Measurements from ENCODE around the gene BUB1B.
"Not testable (repeated sequence)": the region's sequence is repeated elsewhere in the genome, so short reads cannot be mapped to it uniquely, and the experiment has no call there.

DNA sequence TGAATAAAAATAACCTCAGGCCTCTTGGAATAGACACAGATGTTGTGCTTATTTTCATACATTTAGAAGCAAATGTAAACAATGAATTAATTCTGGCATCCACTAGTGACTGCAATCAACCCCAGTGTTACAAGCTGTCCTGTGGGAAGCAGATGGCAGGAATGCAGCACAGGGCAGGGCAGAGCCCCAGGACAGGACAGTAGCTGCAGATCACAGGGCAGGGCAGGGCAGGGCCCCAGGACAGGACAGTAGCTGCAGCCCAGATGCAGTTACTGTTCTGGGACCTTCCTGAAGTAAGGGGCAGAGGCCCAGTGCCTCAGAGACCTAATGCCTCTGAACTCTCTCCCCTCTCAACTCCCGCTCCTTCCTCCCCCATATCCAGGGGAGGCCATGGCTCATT is 37.9 kb upstream of the BUB1B start:
- not testable (repeated sequence) for TF ChIP-seq GABPA (IDR thresholded peaks at IDR 0.05 in 1 of 2, conservative IDR thresholded peaks at IDR 0.05 in 1 of 2)
- TF ChIP-seq, protein P1, sequence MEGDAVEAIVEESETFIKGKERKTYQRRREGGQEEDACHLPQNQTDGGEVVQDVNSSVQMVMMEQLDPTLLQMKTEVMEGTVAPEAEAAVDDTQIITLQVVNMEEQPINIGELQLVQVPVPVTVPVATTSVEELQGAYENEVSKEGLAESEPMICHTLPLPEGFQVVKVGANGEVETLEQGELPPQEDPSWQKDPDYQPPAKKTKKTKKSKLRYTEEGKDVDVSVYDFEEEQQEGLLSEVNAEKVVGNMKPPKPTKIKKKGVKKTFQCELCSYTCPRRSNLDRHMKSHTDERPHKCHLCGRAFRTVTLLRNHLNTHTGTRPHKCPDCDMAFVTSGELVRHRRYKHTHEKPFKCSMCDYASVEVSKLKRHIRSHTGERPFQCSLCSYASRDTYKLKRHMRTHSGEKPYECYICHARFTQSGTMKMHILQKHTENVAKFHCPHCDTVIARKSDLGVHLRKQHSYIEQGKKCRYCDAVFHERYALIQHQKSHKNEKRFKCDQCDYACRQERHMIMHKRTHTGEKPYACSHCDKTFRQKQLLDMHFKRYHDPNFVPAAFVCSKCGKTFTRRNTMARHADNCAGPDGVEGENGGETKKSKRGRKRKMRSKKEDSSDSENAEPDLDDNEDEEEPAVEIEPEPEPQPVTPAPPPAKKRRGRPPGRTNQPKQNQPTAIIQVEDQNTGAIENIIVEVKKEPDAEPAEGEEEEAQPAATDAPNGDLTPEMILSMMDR (IDR thresholded peaks at IDR 0.05; ENCODE audit: low read depth, low read length, missing input control), result not testable (repeated sequence)
- TF ChIP-seq, protein P2, sequence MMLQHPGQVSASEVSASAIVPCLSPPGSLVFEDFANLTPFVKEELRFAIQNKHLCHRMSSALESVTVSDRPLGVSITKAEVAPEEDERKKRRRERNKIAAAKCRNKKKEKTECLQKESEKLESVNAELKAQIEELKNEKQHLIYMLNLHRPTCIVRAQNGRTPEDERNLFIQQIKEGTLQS (IDR thresholded peaks at IDR 0.05), result not testable (repeated sequence)
- TF ChIP-seq, protein P3, sequence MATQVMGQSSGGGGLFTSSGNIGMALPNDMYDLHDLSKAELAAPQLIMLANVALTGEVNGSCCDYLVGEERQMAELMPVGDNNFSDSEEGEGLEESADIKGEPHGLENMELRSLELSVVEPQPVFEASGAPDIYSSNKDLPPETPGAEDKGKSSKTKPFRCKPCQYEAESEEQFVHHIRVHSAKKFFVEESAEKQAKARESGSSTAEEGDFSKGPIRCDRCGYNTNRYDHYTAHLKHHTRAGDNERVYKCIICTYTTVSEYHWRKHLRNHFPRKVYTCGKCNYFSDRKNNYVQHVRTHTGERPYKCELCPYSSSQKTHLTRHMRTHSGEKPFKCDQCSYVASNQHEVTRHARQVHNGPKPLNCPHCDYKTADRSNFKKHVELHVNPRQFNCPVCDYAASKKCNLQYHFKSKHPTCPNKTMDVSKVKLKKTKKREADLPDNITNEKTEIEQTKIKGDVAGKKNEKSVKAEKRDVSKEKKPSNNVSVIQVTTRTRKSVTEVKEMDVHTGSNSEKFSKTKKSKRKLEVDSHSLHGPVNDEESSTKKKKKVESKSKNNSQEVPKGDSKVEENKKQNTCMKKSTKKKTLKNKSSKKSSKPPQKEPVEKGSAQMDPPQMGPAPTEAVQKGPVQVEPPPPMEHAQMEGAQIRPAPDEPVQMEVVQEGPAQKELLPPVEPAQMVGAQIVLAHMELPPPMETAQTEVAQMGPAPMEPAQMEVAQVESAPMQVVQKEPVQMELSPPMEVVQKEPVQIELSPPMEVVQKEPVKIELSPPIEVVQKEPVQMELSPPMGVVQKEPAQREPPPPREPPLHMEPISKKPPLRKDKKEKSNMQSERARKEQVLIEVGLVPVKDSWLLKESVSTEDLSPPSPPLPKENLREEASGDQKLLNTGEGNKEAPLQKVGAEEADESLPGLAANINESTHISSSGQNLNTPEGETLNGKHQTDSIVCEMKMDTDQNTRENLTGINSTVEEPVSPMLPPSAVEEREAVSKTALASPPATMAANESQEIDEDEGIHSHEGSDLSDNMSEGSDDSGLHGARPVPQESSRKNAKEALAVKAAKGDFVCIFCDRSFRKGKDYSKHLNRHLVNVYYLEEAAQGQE (IDR thresholded peaks at IDR 0.05), result not testable (repeated sequence)
